Panc1 (cell line): ENCODE measurements around the gene PLD1.

ENCODE experiments used
- POLR2AphosphoS5 ChIP-seq: IDR thresholded peaks from 2 replicates; pipeline ENCODE4 v1.6.1; 2012; ENCODE audit warnings: mild to moderate bottlenecking, low read depth, low read length, moderate library complexity
- SIN3A ChIP-seq: IDR thresholded peaks from 2 replicates; pipeline ENCODE4 v1.6.1; 2012; ENCODE audit warnings: low read depth, mild to moderate bottlenecking, low read length, moderate library complexity, borderline replicate concordance; ENCODE audit not compliant: insufficient read depth
- TF ChIP-seq, protein P1 (sequence below): fragments of 450-650 bp; IDR thresholded peaks from 2 replicates; pipeline ENCODE4 v1.5.1; 2017; ENCODE audit warnings: mild to moderate bottlenecking
- TF ChIP-seq, protein P2 (sequence below), 2 experiments: IDR thresholded peaks; 2 replicates each; pipeline ENCODE4 v1.6.1; 2011 to 2012; ENCODE audit warnings: low read depth in 2 of 2, control low read depth in 1 of 2, low read length in 1 of 2, mild to moderate bottlenecking in 1 of 2, moderate library complexity in 1 of 2; ENCODE audit not compliant: insufficient read depth in 1 of 2

DNA sequence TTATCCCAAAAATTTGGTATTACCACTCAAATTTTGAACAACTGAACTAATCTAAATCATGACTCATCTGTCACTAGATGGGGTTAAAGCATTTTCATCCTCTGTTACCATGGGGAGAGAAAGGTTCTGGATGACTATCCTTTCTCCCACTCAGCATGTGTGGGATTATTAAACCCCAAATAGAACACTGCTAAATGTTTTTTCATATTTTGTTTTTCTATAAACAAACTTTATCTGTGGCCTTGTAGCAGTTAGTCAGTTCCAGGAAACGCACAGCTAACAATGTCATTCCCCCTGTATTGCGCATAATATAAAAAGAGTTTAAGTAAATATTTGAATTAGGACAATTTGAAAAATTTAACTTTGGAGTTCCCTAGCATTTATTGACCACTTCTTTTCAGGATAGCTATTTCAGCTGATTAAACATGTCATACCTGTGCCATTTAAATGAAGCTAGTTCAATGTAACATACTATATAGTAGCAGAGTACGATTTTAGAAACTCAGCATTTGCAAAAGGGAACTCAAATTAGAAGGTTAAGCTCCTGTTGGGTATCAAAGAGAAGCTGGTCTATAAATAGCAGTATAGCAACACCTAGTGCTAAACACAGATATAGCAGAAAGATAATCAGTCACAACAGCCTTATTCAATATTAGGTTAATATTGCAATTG lies 23.6 kb upstream of the PLD1 start:
- TF ChIP-seq, protein P1, sequence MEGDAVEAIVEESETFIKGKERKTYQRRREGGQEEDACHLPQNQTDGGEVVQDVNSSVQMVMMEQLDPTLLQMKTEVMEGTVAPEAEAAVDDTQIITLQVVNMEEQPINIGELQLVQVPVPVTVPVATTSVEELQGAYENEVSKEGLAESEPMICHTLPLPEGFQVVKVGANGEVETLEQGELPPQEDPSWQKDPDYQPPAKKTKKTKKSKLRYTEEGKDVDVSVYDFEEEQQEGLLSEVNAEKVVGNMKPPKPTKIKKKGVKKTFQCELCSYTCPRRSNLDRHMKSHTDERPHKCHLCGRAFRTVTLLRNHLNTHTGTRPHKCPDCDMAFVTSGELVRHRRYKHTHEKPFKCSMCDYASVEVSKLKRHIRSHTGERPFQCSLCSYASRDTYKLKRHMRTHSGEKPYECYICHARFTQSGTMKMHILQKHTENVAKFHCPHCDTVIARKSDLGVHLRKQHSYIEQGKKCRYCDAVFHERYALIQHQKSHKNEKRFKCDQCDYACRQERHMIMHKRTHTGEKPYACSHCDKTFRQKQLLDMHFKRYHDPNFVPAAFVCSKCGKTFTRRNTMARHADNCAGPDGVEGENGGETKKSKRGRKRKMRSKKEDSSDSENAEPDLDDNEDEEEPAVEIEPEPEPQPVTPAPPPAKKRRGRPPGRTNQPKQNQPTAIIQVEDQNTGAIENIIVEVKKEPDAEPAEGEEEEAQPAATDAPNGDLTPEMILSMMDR, result peak; percentile 74; the same call in 1 of the 2 replicates
- TF ChIP-seq POLR2AphosphoS5 (no peak), SIN3A (no peak)
- TF ChIP-seq, protein P2, sequence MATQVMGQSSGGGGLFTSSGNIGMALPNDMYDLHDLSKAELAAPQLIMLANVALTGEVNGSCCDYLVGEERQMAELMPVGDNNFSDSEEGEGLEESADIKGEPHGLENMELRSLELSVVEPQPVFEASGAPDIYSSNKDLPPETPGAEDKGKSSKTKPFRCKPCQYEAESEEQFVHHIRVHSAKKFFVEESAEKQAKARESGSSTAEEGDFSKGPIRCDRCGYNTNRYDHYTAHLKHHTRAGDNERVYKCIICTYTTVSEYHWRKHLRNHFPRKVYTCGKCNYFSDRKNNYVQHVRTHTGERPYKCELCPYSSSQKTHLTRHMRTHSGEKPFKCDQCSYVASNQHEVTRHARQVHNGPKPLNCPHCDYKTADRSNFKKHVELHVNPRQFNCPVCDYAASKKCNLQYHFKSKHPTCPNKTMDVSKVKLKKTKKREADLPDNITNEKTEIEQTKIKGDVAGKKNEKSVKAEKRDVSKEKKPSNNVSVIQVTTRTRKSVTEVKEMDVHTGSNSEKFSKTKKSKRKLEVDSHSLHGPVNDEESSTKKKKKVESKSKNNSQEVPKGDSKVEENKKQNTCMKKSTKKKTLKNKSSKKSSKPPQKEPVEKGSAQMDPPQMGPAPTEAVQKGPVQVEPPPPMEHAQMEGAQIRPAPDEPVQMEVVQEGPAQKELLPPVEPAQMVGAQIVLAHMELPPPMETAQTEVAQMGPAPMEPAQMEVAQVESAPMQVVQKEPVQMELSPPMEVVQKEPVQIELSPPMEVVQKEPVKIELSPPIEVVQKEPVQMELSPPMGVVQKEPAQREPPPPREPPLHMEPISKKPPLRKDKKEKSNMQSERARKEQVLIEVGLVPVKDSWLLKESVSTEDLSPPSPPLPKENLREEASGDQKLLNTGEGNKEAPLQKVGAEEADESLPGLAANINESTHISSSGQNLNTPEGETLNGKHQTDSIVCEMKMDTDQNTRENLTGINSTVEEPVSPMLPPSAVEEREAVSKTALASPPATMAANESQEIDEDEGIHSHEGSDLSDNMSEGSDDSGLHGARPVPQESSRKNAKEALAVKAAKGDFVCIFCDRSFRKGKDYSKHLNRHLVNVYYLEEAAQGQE (IDR thresholded peaks at IDR 0.05; ENCODE audit: insufficient read depth in 1 of 2, low read depth in 2 of 2, low read length in 1 of 2), result no peak
